Stimulated activated CD8-positive, alpha-beta memory T cell treated with anti-CD3 and anti-CD28 coated beads, Interleukin-7, amount 100 ng/mL, for 1 hour (primary cell): ENCODE data around the gene PDZRN3.
"Not testable (repeated sequence)": the region's sequence is repeated elsewhere in the genome, so short reads cannot be mapped to it uniquely, and the experiment has no call there.

ENCODE experiments used
- DNase-seq, 2 donors: peaks; one replicate each; pipeline ENCODE4 v3.0.0-alpha.2; 2020; ENCODE audit warnings: low read depth in 2 of 2

The PDZRN3 gene

DNA sequence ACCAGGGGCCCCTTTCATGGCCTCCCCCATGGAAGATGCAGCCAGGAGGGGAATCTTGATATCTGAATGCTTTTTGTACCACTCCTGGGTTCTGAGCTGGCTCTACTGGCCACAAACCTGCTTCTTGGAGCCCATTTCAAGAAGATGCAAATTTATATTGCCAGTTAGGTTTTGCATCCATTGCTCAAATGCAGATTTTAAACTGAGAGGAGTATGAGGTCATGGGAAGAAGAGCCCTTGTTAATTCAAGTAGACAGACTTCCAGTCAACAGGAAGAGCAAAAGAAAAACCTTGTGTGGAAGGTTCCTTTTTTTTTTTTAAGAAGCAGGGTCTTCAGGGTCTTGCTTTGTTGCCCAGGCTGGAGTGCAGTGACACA, 133.5 kb downstream of the PDZRN3 start:
- no peak for DNase-seq

DNA sequence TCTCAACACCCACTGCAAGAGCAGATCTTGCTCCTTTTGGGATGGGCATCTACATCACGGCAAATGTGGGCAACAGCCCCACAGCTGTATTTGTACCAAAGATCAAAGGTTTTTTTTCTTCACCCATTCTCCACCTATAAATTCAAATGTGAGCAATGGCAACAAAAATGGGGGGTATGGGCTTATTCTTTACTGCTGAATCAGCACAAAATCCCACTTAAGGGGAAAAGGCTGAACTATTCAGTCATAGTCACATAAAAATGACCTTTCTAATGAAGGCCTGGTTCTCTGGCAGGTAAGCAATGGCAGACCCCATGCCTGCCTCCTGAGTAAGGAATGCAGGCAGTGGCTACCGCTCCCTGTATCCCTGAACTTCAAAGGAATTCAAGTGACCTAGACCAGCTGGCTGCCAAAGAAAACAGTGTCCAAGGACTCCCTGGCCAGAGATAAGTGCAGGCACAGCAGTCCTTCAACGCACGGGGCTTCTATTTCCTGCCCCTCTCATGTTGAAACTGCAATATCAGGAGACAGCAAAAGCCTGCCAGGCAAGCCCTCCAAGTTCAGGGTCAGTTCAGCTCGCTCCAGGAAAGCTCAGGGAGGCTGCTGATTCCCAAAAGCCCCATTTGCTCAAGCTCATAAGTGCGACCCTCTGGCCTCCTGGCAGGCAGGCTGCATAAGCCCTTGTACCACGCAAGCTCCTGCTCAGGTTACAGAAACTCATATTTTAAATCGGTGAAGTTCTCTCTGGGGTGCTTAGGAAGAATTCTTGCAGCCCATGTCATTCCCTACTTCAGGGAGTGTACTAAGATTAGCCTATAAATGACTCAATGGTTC, 134.1 kb downstream of the PDZRN3 start:
- DNase-seq: no peak

DNA sequence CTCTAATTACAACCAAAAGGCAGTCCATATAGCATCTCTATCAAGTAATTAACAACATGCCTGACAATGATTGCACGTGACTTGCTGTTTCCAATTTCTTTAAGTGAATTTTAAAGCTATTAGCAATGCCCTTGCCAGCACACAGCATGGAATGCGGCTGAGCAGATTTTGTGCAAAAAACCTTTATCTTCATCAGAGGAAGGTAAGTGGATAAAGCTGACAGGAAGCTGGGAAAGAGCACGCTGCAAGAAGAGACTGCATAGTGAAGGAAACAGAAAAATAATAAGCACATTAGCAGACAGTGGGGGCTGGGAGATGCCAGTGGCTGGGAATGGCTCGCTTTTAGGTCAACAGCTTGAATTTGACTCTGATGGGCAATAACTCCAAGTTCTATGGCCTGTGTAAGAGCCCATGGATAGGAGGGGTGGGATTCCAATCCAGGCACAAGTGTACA, 138.8 kb downstream of the PDZRN3 start:
- no peak for DNase-seq

DNA sequence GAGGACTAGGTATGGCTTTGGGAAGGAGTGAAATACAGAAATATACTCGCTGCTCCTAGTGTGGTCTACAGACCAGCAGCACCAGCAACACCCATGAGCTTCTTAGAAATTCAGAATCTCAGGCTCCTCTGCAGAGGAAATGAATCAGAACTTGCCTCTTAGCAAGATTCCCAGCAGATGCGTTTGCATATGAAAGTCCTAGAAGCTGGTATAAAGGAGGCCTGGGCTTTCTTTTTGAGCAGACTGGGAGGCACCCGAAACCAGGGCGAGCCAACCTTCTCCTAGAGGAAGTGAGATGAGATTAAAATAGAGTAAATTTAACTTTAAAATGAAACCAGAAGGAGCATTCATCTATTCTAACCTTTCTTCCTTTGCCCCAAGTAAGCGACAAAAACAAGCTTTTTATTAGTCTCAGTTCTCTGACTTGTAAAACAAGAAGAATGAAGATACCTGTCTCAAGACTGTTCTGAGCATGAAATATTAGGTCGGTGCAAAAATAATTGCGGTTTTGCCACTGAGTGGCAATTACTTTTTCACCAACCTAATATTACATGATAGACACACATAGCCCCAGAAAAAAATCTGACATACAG, 140.0 kb downstream of the PDZRN3 start:
- no peak for DNase-seq

DNA sequence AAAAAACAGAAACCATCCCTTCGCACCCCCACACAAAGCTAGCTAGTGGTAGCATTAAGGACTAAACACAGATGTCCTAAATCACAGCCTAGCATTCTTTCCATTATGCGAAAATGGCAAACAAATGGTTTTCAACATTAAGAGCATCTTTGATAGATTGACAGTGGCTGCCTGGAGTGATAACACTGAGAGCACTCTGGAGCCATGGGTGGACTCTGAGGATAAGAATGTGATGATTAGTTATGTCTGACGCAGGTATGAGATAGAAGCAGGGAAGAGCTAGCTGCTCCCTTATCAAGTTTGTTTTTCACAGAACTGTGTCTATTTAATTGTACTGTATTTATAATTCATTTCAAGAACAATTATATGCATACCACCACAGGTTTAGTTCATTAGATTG, 142.9 kb downstream of the PDZRN3 start:
- no peak for DNase-seq

DNA sequence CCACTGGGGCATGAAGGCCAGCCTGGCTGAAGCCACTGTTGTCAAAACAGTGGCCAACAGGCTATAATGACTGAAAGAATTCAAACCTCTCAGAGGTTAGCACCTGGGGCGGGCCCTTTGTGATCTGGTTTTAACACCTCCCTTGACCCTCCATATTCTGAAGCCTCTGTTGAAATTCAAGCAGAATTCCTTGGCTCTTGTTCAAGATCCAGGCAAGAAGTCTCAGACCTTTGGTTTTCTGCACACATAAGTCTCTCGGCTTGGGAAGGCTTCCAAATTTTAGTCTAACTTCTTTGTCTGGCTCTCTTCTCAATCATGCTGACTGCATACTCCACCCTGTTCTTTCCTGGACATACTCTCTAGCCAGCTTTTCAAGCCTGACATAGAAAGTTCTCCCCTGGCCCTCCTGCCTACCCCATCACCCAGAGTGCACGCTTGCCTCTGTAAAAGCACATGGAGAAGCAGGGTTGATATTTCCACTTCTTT, 144.5 kb downstream of the PDZRN3 start:
- no peak for DNase-seq

DNA sequence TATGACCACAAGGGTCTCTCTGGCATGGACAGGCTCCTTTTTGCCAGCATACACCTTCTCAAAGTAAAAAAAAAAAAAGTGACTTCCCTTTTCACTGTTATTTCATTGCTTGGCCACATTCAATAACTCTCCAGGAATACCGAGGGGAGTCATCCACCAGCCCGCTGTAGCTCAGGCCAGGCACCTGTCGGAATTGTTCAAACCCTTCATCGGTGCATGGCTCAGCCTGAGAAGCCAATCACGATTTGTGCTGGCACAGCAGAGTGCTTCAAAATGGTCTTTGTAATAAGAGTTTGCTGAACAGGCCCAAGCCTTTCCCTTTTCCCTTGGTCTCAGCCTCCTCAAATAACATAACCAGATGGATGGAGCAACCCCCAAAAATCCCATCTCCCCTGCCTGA, 145.4 kb downstream of the PDZRN3 start:
- no peak for DNase-seq

DNA sequence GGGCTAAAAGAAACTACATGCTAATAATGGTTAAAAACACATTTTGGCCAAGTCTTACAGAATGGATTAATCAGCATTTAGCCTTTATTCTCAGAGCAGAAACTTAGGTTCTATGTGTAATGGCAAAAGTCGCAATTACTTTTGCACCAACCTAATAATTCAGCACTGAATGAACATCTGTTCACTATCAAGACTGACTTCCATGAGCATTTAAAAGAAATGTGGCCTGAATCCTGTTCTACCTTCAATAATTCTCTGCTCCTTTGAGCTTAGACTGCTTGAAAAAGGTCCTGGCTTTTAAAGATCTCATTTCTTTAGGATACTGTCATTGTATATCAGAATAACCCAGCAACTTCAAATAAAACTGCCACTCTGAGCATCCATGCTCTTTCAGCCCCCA, 145.9 kb downstream of the PDZRN3 start:
- no peak for DNase-seq

DNA sequence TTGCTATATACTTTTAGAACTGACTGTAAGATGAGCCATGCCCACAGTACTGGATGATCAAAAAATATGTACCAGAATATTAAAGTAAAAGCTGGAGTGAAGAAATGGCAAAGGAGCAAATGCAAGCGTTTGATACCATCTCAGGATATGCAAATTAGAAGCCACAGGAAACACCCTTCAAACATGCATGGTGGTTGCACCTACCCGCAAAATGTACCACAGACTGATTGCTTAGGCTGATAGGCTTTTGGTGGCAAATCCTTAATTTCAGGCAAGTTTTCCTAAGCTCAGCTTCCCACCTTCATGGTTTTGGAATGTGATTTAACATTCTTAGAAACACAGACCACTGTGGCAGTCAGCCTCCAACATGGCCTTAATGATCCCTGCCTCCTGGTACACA, 149.0 kb downstream of the PDZRN3 start:
- no peak for DNase-seq

DNA sequence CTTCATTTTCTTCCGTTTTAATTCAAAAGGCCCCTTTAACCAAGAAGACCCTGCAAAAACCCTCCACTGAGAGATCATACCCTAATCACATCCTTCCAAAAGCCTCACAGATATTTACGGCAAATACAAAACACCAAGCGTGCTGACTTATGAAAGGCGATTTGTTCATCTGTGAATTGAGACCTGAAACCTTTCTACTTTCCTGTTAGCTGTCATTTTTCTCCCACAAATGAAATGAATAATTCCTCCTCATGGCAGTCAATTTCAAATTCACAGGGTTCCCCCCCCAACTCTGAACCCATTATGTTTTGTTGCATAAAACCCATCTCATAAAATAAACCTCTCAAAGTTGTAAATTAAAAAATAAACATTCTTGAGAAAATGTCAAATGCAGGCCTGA, 149.6 kb downstream of the PDZRN3 start:
- DNase-seq: no peak

DNA sequence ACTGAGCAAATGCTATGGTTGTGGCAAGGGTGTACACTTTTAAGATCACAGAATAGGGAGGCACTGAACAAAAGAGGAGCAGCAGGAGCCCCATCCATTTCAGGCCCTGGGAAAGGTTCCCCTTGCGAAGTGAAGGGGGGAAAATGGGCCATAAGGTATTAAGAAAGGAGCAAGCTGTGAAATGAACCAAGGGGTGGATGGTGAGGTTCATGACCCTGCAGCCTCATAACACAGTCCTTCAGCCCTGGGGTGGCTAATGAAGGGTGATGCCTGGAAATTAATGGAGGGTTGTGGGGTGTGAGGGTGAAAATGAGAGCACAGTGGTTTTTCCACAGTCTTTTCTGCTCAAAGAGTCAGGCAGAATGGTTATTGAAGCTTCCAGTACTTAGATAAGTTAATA, 150.1 kb downstream of the PDZRN3 start:
- DNase-seq: no peak

DNA sequence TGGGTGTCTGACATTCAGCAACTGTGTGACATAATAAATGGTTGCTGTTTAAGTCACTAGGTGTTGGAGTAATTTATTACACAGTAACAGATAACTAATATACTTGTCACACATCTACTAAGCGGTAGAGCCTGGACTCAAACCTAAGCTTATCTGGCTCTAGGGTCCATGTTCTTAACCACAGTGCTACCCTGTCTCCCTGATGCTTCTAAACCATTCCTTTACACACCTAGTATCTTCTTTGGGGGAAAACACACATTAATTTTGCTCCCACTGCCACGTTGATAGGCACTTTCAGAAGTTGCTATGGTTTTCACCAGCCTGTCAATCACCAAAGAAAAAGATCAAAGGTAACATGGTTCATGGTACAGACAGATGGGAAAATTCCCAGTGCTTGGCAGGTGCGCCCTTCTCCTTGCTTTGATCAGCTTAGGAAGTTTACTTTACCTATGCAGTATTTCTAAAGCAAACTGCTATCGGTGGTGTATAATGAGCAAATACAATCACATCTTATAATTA, 150.8 kb downstream of the PDZRN3 start:
- DNase-seq: no peak

DNA sequence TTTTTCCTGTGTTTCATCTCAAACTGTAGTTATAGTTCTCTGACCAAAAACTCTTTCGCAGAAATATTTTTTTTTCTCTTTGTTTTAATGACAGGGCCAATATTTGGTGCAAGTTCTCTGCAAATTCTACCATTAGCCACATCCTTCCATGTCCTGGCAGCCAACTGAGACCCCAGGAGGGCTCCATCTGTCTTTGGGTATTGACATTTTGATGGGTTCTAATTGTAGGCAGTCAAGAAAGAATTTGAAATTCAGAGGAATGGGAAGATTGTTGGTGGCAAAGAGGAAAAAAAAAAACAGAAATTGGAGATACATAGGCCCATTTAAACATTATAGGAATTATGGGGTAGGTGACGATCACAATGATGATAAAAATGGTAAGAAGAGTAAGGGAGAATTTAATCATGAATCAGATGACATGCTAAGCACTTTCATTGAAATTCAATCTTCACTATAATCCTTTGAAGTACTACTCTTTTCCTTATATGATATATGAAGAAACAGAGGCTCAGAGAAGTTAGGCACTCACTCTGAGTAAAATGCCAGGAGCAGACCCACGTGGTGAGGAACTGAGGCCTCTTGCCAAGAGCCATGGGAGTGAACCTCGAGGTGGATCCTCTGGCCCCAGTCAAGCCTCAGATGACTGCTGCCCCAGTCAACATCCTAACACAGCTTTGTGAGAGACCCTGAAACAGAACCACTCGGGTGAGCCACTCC, 151.4 kb downstream of the PDZRN3 start:
- no peak for DNase-seq

DNA sequence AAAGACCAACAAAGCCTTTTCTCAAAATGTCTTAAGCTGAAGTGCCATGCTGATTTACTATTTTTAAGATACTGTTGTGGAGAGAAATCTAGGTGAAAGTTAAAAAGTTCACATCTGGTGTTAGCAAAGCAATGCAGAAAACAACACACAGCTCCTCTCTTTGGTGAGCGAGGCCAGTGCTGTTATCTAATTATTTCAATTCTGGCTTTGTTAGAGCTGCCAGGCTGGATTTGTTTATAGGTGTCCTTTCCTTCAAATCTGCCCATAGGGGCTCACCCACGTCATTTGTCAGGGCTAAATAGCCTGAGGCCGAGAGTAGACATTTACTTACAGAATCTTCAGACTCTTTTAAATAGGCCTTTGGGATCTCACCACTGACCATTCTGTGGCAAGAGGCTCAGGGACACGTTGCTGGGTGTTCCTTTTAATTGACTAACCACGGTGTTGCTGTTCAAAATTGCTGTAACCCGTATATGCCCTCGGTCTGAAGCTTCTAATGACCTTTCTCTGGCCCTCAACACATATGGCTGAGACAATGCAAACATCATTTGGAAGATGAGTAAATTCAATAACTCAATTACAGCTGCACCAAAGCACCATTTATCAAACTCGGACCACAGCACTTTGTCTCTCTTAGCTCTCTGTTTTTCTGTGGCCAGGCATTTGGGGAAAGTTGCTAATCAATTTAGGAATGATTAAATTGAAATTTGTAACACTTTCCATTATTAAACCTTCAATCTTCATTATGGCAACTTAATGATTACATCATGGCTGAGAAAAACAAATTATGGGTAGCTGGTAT, 152.6 kb downstream of the PDZRN3 start:
- no peak for DNase-seq

DNA sequence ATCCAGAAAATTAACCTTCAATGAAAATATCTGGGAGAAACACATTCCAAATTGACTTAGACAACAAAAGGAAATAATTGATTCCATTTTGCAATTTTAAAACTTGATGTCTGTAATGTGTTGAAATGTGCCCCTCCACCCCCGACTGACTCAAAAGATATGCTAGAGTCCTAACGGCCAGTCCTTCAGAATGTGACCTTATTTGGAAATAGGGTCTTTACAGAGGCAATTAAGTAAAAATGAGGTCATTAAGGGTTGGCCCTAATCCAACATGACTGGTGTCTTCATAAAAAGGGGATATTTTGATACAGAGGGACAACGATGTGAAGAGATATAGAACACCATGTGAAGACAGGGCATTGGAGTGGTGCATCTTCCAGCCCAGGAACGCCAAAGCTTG, 153.9 kb downstream of the PDZRN3 start:
- DNase-seq: no peak

DNA sequence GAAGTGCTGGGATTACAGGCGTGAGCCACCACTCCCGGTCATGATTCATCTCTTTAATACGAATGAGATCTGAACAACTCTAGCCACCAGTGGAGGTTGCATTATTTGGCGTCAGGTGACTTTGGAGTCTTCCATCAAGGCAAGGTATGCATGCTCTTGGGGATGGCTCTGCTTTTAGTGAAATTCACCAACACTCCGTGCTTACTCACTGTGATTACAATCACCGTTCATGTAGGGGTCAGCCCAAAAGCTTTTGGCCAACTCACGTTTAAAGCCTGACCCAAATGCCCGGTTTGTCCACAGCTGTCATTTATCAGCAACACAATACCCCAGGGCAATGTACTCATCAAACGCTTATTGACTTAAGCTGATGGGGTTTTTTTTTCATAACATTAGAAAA, 155.4 kb downstream of the PDZRN3 start:
- DNase-seq: no peak

DNA sequence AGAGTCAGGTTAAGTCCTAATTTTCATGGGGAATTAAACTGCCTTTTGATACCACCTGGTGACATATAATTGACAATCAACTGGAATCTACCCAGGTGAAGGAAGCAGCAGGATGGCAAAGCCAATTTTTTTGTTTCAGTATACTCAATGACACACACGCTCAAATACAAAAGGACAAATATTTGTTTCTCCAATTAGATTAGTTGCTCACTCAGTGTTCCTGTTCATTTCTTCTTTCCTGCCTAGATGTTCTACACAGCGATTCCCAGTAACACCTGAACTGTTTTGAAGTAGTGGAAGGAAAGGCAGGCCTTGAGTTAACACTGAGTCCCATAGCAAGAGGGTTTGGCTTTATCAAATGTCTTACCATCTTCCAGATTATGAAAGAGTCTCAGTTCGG, 157.5 kb downstream of the PDZRN3 start:
- no peak for DNase-seq

DNA sequence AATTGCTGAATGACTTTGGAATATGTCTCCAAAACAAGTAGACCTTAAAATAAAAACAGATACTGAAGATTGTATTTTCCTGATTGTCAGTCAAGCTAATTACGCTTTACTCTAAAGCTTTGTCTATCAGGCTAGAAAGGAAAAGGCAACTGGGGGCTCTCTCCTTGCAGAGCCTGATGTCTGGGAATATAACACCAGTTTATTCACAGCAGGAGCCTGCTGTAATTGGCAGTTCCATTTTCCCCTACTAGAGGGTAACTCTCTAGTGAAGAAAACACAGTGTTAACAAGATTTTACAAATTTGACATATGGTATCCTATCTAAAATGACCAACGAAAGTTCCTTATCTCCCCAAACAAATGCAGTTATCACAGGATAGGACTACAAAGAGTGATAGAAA, 158.8 kb downstream of the PDZRN3 start:
- no peak for DNase-seq

DNA sequence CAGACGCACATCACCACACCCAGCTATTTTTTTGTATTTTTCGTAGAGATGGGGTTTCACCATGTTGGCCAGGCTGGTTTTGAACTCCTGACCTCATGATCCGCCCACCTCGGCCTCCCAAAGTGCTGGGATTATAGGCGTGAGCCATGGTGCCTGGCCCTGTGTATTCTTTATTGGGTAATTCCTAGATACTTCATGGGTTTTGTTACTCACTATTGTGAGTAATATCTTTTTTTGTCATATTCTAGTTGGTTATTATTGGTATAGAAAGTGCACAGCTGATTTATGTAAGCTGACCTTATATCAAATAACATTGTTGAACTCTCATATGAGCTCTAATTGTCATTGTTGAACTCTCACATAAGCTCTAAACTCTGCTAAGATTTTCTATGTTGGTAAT, 160.6 kb downstream of the PDZRN3 start:
- DNase-seq: not testable (repeated sequence)

DNA sequence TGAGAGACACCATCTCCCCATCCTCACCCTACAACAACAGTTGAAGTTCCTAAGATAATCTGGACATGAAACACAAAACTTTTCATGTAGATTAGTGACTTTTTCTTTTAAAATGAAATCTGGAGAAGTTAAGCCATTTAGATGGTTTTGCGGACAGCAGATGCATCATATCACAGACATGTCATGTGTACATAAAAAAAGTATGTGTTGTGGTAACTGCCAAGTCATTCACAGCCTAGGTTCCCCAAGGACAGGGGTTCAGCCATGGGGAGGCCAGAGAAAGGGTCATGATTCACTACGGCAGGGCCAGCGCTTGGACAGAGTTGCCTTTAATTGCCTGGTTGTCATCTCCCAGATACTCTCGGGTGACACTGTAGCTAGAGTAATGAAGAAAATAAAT, 163.2 kb downstream of the PDZRN3 start:
- DNase-seq: no peak

DNA sequence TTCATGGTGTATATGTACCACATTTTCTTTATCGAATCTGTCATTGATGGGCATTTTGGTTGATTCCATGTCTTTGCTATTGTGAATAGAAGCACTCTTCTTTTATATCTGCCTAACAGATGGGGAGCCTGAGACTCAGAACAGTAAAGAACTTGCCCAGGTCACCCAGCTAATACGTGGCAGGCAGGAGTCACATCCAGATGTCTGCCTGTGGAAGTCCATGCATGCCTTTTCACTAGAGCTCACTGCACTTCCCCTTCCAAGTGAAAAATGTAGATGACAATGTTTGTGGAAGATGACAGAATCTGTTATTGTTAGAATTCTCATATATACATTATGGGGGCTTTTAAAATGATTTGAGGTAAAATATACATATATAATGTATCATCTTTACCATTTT, 165.0 kb downstream of the PDZRN3 start:
- DNase-seq: no peak

DNA sequence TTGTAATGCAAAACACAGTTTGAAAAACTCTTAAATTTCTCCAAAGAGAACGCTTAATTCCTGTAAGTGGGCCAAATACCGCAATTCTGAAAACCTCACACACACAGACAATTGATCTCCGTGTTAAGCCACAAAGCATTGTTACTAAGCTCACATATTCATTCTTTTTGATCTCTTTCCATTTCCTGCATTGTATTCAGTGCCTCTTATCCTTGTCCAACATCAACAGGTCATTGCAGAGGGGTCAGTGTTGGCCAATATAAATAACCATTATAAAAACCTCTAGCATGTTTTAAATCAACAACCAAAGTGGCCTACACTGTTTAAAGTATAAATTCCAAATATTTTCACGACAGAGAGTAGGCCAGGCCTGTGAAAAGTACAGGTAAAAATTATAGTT, 171.1 kb downstream of the PDZRN3 start:
- DNase-seq: no peak
